Upper lobe of left lung (tissue), 4 donors: ENCODE data around the gene DNAH17.

Source experiments
- EP300 ChIP-seq, 4 donors: sonication (generic); formaldehyde crosslinking; IDR thresholded peaks; one replicate each; pipeline ENCODE4 v1.5.1; 2017; ENCODE audit warnings: antibody characterized with exemption in 4 of 4, control low read depth in 2 of 4
- POLR2A ChIP-seq, 4 donors: fragments of 450-650 bp; IDR thresholded peaks; one replicate each; pipeline ENCODE4 v1.5.1; 2016 to 2017; ENCODE audit warnings: antibody characterized with exemption in 4 of 4, mild to moderate bottlenecking in 2 of 4
- POLR2AphosphoS5 ChIP-seq, 2 donors: sonication (generic); formaldehyde crosslinking; IDR thresholded peaks; one replicate each; pipeline ENCODE4 v1.5.1; 2017; ENCODE audit warnings: antibody characterized with exemption in 2 of 2
- TF ChIP-seq, protein P1 (sequence below), 6 experiments: fragments of 450-650 bp in 4 of 6; fragments of 200-600 bp in 2 of 6; sonication (generic) in 2 of 6; IDR thresholded peaks; one replicate each; pipeline ENCODE4 v1.5.1; 2016 to 2019; ENCODE audit warnings: antibody characterized with exemption in 6 of 6

DNA sequence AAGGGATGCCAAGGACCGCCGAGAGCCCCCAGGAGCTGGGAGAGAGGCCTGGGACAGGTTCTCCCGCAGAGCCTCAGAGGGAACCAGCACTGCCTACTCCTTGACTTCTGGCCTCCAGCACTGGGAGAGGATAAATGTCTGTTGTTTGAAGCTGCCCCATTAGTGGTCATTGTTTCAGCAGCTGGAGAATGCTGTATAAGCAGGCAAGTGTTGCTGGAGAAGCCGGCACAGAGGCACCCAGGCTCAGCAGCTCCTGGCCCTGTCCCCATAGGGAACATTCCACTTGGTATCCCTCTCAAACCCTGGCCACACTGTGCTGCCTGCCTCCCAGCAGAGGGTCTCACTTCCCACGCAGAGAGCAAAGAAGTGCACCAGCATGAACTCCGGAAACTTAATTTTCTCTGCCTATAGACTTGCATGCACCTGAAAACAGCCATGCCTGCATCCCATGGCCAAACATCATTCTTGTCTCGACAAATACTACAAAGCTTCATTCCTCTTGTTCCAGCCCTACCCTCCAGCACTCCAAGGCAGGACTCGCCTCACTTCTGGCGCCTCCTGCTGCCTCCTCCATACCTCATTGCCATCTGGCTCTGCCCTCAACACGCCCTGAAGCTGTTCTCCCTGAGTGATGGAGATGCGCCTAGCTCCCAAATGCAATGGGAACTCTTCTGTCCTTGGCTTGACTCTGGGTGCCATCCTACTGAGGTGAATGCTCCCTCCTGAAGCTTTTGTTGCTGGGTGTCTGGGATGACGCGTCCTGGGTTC lies 88.1 kb downstream of the DNAH17 start:
- TF ChIP-seq, protein P1, sequence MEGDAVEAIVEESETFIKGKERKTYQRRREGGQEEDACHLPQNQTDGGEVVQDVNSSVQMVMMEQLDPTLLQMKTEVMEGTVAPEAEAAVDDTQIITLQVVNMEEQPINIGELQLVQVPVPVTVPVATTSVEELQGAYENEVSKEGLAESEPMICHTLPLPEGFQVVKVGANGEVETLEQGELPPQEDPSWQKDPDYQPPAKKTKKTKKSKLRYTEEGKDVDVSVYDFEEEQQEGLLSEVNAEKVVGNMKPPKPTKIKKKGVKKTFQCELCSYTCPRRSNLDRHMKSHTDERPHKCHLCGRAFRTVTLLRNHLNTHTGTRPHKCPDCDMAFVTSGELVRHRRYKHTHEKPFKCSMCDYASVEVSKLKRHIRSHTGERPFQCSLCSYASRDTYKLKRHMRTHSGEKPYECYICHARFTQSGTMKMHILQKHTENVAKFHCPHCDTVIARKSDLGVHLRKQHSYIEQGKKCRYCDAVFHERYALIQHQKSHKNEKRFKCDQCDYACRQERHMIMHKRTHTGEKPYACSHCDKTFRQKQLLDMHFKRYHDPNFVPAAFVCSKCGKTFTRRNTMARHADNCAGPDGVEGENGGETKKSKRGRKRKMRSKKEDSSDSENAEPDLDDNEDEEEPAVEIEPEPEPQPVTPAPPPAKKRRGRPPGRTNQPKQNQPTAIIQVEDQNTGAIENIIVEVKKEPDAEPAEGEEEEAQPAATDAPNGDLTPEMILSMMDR (IDR thresholded peaks at IDR 0.05): no peak
- TF ChIP-seq POLR2A (IDR thresholded peaks at IDR 0.05) (no peak), EP300 (IDR thresholded peaks at IDR 0.05) (no peak), POLR2AphosphoS5 (IDR thresholded peaks at IDR 0.05) (no peak)
